Central memory CD8-positive, alpha-beta T cell (primary cell): ENCODE results near the gene MEGF8.
A peak's percentile ranks its signal among the peaks of the same experiment; 100 is the strongest.

ENCODE experiments used
- ATAC-seq: fragments of 150-1000 bp; cut with Tn5 transposase; replicated peaks from 2 replicates; pipeline ENCODE4 v1.10.0; 2022; ENCODE audit warnings: mild to moderate bottlenecking, moderate FRiP score, moderate number of reproducible peaks; ENCODE audit not compliant: poor library complexity, severe bottlenecking; ENCODE audit errors: extremely low read depth
- DNase-seq, 2 donors: peaks; one replicate each; pipeline ENCODE4 v3.0.0; 2021; ENCODE audit warnings: low spot score in 2 of 2
- H3K27ac Mint-ChIP-seq: one replicate; pipeline ENCODE4 v1.8.0; 2022; ENCODE audit warnings: low read depth, mild to moderate bottlenecking, moderate library complexity, mixed read lengths
- H3K27me3 Mint-ChIP-seq: one replicate; pipeline ENCODE4 v1.8.0; 2022; ENCODE audit warnings: mixed read lengths
- H3K36me3 Mint-ChIP-seq: one replicate; pipeline ENCODE4 v1.8.0; 2022; ENCODE audit warnings: mild to moderate bottlenecking, moderate library complexity, mixed read lengths; ENCODE audit not compliant: insufficient read depth
- H3K4me1 Mint-ChIP-seq: one replicate; pipeline ENCODE4 v1.8.0; 2022; ENCODE audit warnings: mixed read lengths
- H3K4me3 Mint-ChIP-seq: one replicate; pipeline ENCODE4 v1.8.0; 2022; ENCODE audit warnings: mild to moderate bottlenecking, moderate library complexity, mixed read lengths
- H3K9me3 Mint-ChIP-seq: one replicate; pipeline ENCODE4 v1.8.0; 2022; ENCODE audit warnings: mixed read lengths

MEGF8 gene

DNA sequence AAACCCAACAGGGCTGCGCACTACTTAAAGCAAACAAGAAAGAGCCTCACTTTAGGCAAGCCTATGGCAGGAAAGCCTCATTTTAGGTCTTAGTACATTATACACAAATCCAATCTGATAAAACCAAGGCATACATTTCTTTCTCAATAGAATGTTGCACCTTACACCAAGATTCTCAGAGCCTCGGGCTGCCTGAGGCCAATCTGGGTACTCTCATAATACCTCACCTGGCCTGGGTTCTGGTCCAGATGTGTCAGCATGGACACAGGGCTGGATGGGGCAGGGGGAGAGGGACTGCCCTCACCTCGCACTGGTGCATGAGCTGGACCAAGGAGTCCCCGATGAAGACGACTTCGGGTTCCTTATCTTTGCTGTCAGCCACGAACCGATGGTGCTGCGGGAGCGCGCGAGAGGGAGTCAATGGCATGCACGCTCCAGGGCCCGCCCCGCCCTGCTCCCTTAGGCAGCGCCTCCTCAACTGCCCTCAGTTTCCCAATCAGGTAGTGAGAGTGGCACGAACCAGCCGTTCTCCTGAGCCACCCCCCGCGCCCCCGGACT, 23.7 kb upstream of the MEGF8 start, which contains the start of gene PRR19:
Gene PRR19 (plus strand): TSS at position 487 of the 558 bp plus-strand sequence. CDS start 7,453 bp downstream, outside the sequence.
- ATAC-seq, result peak; percentile 8
- DNase-seq, result no peak
- no peaks in the 10 kb centered on the region for H3K27me3 Mint-ChIP-seq
- peak within 1 kb of the TSS; percentile 82 for H3K4me3 Mint-ChIP-seq
- H3K4me1 Mint-ChIP-seq, result peaks cover 26% of the 10 kb centered on the region
- H3K27ac Mint-ChIP-seq, result peak within 1 kb of the TSS; percentile 41
- peaks cover 11% of the 10 kb centered on the region for H3K36me3 Mint-ChIP-seq
- no peaks in the 10 kb centered on the region for H3K9me3 Mint-ChIP-seq

DNA sequence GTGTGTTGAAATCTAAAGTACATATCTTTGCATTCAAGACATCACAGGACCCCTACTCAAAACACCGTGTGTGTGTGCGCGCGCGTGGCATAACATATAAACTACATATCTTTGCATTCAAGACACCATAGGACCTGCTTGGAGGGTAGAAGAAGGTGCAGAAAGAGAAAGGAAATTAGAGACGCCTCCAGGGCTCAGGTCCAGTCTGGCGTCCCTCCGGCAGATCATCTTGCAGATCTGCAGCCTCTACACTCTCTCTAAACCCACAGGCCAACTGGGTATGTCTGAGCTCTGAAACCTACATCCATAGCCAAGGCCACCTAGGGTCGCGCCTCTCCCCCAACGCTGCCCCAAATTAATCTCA, 22.4 kb upstream of the MEGF8 start:
- Mint-ChIP-seq H3K27me3 (no peaks in the 10 kb centered on the region), H3K27ac (peak overlapping the region; percentile 70), H3K9me3 (no peaks in the 10 kb centered on the region), H3K4me3 (peak overlapping the region; percentile 82), H3K36me3 (peaks cover 9% of the 10 kb centered on the region), H3K4me1 (peaks cover 26% of the 10 kb centered on the region)
- no peak for ATAC-seq
- no peak for DNase-seq

DNA sequence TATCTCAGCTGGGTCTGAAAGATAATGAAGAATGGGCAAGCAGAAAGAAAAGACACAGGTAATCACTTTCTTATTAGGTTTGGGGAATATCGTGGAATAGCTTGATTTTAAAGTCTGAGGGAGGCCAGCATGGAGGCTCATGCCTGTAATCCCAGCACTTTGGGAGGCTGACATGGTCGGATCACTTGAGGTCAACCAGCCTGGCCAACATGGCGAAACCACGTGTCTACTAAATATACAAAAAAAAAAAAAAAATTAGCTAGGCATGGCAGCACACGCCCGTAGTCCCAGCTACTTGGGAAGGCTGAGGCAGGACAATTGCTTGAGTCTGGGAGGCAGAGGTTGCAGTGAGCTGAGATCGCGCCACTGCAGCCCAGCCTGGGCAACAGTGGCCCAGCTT, 21.6 kb upstream of the MEGF8 start:
- peaks cover 7% of the 10 kb centered on the region for H3K36me3 Mint-ChIP-seq
- ATAC-seq (no peak), DNase-seq (no peak)
- H3K27ac Mint-ChIP-seq, result peak overlapping the region; percentile 70
- H3K9me3 Mint-ChIP-seq, result no peaks in the 10 kb centered on the region
- no peak overlapping the region for H3K4me3 Mint-ChIP-seq
- H3K27me3 Mint-ChIP-seq, result no peaks in the 10 kb centered on the region
- H3K4me1 Mint-ChIP-seq, result peaks cover 26% of the 10 kb centered on the region

DNA sequence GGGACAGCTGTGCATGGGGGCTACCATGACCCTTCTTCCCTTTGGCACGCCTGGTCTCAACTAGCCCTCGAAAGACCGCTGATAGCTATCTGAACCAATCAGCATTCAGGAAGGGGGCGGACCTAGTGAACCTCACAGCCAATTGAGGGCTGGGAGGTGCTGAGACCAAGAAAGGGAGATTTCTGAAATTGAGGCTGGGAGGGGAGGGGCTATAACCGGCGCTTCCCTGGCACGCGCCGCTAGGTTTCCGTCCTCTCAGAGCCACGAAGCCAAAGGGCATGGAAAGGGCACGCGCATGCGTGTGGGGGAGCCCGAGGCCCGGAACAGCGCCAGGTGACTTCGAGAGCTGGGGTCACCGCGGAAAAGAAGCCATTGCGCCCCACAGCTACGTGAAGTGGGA, 18.8 kb upstream of the MEGF8 start:
- peaks cover 13% of the 10 kb centered on the region for H3K27me3 Mint-ChIP-seq
- H3K27ac Mint-ChIP-seq, result no peak overlapping the region
- H3K4me1 Mint-ChIP-seq, result peaks cover 20% of the 10 kb centered on the region
- DNase-seq (no peak), ATAC-seq (no peak)
- peaks cover 4% of the 10 kb centered on the region for H3K36me3 Mint-ChIP-seq
- no peak overlapping the region for H3K4me3 Mint-ChIP-seq
- H3K9me3 Mint-ChIP-seq, result no peaks in the 10 kb centered on the region

DNA sequence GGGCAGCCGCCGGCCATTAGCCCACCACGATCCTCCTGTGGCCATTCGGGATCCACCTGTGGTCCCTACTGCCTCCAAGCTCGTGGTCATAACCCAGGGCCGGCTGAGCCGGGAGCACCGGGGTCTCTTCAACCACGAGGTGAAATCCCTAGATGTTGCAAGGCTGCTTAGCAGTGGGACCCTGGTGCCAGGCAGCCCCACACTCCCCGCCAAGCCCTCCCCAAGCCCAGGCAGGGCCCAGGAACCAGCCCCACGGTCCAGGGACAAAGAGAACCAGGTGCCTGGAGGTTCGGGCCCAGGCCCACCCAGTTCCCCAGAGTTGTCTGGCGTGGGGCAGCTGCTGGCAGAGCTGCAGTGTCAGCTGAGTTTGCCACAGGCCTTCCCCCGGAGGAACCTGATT, 15.7 kb upstream of the MEGF8 start:
- peaks cover 2% of the 10 kb centered on the region for H3K36me3 Mint-ChIP-seq
- no peak for DNase-seq
- peaks cover 43% of the 10 kb centered on the region for H3K27me3 Mint-ChIP-seq
- H3K4me1 Mint-ChIP-seq, result peaks cover 11% of the 10 kb centered on the region
- ATAC-seq, result no peak
- H3K27ac Mint-ChIP-seq, result no peak overlapping the region
- no peaks in the 10 kb centered on the region for H3K9me3 Mint-ChIP-seq
- no peak overlapping the region for H3K4me3 Mint-ChIP-seq

DNA sequence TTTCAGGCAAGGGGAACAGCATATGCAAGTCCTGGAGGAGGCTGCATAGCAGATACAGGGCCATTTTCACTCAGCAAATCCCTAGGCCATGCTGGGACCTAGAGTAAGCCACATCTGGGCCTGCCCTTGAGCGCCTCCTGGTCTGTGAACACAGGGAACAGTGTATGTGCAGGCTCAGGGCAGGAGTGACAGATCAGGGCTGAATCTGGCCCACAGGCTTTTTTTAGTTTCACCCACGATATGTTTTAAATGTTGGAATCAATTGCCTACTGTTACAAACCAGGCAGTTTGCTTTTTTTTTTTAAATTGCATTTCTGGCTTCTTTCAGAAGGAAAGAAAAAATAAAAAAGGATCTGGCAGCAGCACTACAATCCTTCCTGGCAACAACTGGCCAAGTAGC, 13.8 kb upstream of the MEGF8 start:
- ATAC-seq, result no peak
- Mint-ChIP-seq H3K4me1 (peaks cover 11% of the 10 kb centered on the region), H3K36me3 (peaks cover 2% of the 10 kb centered on the region), H3K4me3 (no peak overlapping the region), H3K9me3 (no peaks in the 10 kb centered on the region), H3K27me3 (peaks cover 50% of the 10 kb centered on the region), H3K27ac (no peak overlapping the region)
- DNase-seq, result no peak

DNA sequence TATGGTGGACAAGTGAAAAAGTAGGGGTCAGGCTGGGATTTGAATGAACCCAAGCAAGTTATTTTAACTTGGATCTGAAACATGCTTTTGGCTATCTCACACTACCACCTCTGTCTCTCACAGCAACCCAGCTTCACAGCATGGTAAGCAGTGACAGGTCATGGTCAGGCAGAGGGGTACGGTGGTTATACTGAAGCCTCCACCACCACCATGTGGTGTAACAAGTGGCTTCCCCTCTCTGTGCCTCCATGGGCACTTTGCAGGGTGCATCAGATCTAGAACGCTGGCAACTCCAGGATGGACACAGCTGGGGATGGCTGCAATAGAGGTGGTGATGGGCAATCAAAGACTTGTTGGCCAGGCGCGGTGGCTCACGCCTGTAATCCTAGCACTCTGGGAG, 13.1 kb upstream of the MEGF8 start:
- H3K27me3 Mint-ChIP-seq, result peaks cover 50% of the 10 kb centered on the region
- H3K36me3 Mint-ChIP-seq, result peaks cover 2% of the 10 kb centered on the region
- peaks cover 17% of the 10 kb centered on the region for H3K4me1 Mint-ChIP-seq
- ATAC-seq (no peak), DNase-seq (no peak)
- H3K4me3 Mint-ChIP-seq, result peak overlapping the region; percentile 71
- no peaks in the 10 kb centered on the region for H3K9me3 Mint-ChIP-seq
- no peak overlapping the region for H3K27ac Mint-ChIP-seq

DNA sequence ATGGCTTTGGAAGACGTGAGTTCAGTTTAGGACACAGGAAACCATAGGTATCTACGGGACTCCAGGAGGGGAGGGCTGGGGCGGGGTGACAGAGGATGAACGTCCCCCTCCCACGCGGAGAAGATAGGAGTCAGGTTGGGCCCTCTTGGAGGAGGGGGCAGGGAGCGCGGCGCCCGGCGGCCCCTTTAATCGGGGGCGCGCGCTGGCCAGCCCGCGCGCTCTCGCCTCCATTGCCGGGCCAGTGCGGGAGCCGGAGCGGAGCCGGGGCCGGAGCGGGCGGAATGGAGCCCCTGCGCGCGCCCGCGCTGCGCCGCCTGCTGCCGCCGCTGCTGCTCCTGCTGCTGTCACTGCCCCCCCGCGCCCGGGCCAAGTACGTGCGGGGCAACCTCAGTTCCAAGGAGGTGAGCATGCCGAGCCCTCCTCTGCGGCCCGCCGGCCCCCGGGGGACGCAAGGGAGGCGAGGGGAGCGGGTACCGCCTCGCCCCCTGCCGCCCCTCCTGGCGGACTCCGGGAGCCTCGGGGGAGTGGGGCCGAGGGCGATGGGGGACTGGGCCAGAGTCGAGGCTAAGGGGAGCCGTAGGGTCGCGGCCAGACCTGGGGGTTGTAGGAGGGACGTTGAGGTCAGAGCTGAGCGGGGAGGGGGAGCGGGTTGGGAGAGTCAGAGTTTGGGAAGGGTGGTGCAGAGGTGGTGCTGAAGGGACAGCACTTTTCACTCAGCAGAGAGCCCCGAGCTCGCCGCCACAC, 12.2 kb upstream of the MEGF8 start, which contains the start of gene TMEM145:
Gene TMEM145 (plus strand): TSS at position 214 of the 744 bp plus-strand sequence. CDS start 68 bp downstream, at position 282.
- Mint-ChIP-seq H3K27ac (no peak within 1 kb of the TSS), H3K4me1 (peaks cover 17% of the 10 kb centered on the region), H3K9me3 (no peaks in the 10 kb centered on the region), H3K36me3 (peaks cover 2% of the 10 kb centered on the region), H3K4me3 (peak within 1 kb of the TSS; percentile 71), H3K27me3 (peaks cover 50% of the 10 kb centered on the region)
- ATAC-seq (peak; percentile 68), DNase-seq (no peak)

DNA sequence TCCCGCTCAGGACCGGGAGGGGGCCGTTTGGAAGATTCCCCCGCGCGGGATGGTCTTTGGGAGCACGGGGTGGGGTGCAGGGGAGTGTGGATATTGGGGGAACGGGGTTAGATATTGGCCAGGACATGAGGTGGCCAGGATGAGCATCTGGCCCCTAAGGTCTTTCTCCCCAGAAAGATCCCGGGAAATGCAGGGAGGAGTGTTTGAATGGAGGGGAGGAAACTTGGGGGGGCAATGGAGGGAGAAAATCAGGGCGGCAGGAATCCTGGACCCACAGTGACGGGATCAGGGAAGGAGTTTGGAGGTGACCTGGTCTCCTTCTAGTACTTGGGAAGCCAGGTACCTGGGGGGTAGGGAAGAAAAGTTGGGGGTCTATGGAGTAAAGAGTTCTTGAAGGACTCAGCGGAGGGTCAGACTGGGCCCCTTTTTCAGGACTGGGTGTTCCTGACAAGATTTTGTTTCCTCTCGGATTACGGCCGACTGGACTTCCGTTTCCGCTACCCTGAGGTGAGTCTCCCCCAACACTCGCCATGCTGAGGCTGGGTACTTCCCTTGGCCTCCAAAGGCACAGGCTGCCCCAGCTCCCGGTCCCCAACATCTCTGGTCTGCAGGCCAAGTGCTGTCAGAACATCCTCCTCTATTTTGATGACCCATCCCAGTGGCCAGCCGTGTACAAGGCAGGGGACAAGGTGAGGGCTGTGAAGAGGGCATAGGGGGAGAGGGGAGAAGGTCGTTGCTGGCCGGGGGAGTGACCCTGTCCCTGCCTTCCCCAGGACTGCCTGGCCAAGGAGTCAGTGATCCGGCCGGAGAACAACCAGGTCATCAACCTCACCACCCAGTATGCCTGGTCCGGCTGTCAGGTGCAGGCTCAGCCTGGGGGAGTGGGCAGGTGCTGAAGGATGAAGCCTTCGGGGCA, 11.3 kb upstream of the MEGF8 start:
- Mint-ChIP-seq H3K27me3 (peaks cover 50% of the 10 kb centered on the region), H3K36me3 (peaks cover 2% of the 10 kb centered on the region), H3K9me3 (no peaks in the 10 kb centered on the region), H3K4me1 (peaks cover 17% of the 10 kb centered on the region), H3K4me3 (peak overlapping the region; percentile 57), H3K27ac (no peak overlapping the region)
- ATAC-seq (no peak), DNase-seq (no peak)

DNA sequence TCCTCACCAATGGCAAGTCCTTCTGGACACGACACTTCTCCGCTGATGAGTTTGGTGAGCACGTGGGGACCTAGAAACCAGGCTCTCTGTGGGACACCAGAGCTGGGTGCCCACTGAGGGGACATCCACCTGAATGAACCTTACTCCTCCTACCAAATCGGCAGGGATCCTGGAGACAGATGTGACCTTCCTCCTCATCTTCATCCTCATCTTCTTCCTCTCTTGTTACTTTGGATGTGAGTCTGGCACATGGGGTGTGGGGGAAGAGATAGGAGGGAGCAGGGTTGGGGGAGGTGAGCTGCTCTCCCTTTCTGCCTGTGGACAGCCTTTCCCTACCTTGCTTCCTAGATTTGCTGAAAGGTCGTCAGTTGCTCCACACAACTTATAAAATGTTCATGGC, 10.4 kb upstream of the MEGF8 start:
- DNase-seq, result no peak
- Mint-ChIP-seq H3K36me3 (peaks cover 2% of the 10 kb centered on the region), H3K27ac (no peak overlapping the region), H3K27me3 (peaks cover 50% of the 10 kb centered on the region), H3K4me1 (peaks cover 17% of the 10 kb centered on the region), H3K9me3 (no peaks in the 10 kb centered on the region), H3K4me3 (no peak overlapping the region)
- ATAC-seq, result no peak

DNA sequence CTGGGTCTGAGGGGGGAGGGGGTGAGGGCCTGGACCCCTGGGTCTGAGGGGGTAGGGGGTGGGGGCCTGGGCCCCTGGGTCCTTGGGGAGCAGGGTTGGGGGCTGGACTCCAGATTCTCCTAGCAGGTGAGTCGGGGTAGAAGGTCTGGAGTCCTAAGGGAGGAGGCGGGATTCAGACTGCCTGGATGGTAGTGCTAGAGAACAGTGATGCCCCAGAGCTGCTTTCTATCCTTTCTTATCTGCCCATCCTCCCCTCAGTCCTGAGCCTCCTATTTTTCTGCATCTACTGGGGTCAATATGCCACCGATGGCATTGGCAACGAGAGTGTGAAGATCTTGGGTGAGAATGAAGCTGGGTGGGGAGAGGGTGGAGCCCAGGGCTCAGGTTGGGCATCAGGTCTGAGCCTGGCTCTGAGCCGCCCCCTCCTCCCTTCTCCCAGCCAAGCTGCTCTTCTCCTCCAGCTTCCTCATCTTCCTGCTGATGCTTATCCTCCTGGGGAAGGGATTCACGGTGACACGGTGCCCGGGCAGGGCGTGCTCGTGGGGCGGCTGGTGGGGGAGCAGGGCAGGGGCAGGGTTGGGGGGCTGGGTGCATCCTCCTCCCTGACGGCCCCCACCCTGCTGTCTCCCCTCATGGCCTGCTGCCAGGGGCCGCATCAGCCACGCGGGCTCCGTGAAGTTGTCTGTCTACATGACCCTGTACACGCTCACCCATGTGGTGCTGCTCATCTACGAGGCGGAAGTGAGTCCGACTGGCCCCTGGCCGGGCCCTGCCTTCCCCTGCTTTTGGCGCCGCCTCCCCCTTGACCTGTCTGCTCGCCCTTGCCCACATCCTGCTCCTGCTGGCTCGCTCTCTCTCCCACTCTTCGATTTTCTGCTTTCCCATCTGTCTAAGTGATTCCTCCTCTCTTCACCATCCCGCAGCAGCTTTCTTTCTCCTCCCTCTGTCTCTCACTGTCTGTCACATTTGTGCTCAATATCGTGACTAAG, 8.9 kb upstream of the MEGF8 start:
- Mint-ChIP-seq H3K36me3 (peaks cover 2% of the 10 kb centered on the region), H3K9me3 (no peaks in the 10 kb centered on the region), H3K27me3 (peaks cover 39% of the 10 kb centered on the region), H3K4me3 (peak overlapping the region; percentile 1), H3K27ac (no peak overlapping the region), H3K4me1 (peaks cover 17% of the 10 kb centered on the region)
- DNase-seq, result no peak
- ATAC-seq, result no peak

DNA sequence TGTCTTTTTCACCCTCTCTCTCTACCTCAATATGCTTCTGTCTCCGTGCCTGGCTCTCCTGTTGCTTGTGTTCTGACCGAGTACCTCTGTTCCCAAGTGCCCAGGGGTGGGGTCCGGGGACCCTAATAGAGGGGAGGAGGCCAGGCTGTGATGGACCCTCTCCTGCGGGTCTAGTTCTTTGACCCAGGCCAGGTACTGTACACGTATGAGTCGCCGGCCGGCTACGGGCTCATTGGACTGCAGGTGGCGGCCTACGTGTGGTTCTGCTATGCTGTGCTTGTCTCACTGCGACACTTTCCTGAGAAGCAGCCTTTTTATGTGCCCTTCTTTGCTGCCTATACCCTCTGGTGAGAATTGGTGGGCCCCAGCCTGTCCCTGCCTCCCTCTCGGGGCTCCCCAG, 7.9 kb upstream of the MEGF8 start:
- H3K36me3 Mint-ChIP-seq, result peaks cover 2% of the 10 kb centered on the region
- H3K4me3 Mint-ChIP-seq, result no peak overlapping the region
- H3K9me3 Mint-ChIP-seq, result no peaks in the 10 kb centered on the region
- no peak overlapping the region for H3K27ac Mint-ChIP-seq
- no peak for ATAC-seq
- H3K27me3 Mint-ChIP-seq, result peaks cover 29% of the 10 kb centered on the region
- peaks cover 17% of the 10 kb centered on the region for H3K4me1 Mint-ChIP-seq
- no peak for DNase-seq
